AML-193 (cell line): Measurements from ENCODE around the gene HDAC3.
A peak's percentile ranks its signal among the peaks of the same experiment; 100 is the strongest.

Experiments
- DNase-seq, 2 experiments: peaks; one replicate each; lab custom pipeline; 2025; lab: John Stamatoyannopoulos, UW

The HDAC3 gene

GRCh38 chr5:141603923-141604717 lies 32.5 kb downstream of the HDAC3 start:
- DNase-seq, result peak; percentile 96 to 97

GRCh38 chr5:141602606-141603005 lies 34.0 kb downstream of the HDAC3 start:
- no peak for DNase-seq

- DNase-seq, result no peak
Observed at GRCh38 chr5:141598391-141599345, 38.0 kb downstream of the HDAC3 start.

- DNase-seq, result no peak
Observed at GRCh38 chr5:141597814-141598213, 38.8 kb downstream of the HDAC3 start.

- no peak for DNase-seq
Observed at GRCh38 chr5:141597394-141597793, 39.3 kb downstream of the HDAC3 start.

GRCh38 chr5:141596867-141597266 lies 39.8 kb downstream of the HDAC3 start:
- DNase-seq, result no peak

- no peak for DNase-seq
Observed at GRCh38 chr5:141590127-141590526, 46.5 kb downstream of the HDAC3 start.

GRCh38 chr5:141586246-141586645 lies 50.4 kb downstream of the HDAC3 start:
- DNase-seq, result no peak

GRCh38 chr5:141585594-141585993 lies 51.1 kb downstream of the HDAC3 start:
- DNase-seq, result no peak

- DNase-seq, result no peak
Observed at GRCh38 chr5:141574122-141574510, 62.5 kb downstream of the HDAC3 start.

- no peak for DNase-seq
Observed at GRCh38 chr5:141573489-141574121, 63.0 kb downstream of the HDAC3 start.
